Skeletal muscle tissue (tissue), 4 donors: ENCODE results near the gene CPSF3. TPM values are rescaled to one million over a fixed set of nuclear protein-coding genes. Genes with fewer than 3 reads are reported as not detected.
"Not testable (repeated sequence)": the region's sequence is repeated elsewhere in the genome, so short reads cannot be mapped to it uniquely, and the experiment has no call there.

ENCODE experiments used
- H3K27ac ChIP-seq: one replicate; pipeline ENCODE4 v1.7.0; 2013; ENCODE audit warnings: mild to moderate bottlenecking, low read depth, low read length, inconsistent platforms
- H3K27me3 ChIP-seq, 3 donors: one replicate each; pipeline ENCODE4 v1.7.0; 2013; ENCODE audit warnings: low read length in 3 of 3; ENCODE audit not compliant: control insufficient read depth in 3 of 3, insufficient read depth in 3 of 3
- H3K36me3 ChIP-seq, 3 donors: one replicate each; pipeline ENCODE4 v1.7.0; 2013; ENCODE audit warnings: low read length in 3 of 3; ENCODE audit not compliant: control insufficient read depth in 3 of 3, insufficient read depth in 3 of 3
- H3K4me1 ChIP-seq, 3 donors: one replicate each; pipeline ENCODE4 v1.7.0; 2013; ENCODE audit warnings: low read length in 3 of 3, mild to moderate bottlenecking in 3 of 3; ENCODE audit not compliant: control insufficient read depth in 3 of 3, insufficient read depth in 3 of 3
- H3K4me3 ChIP-seq, 3 donors: one replicate each; pipeline ENCODE4 v1.7.0; 2013; ENCODE audit warnings: low read length in 3 of 3
- H3K9ac ChIP-seq, 3 donors: one replicate each; pipeline ENCODE4 v1.7.0; 2013; ENCODE audit warnings: low read length in 3 of 3, mild to moderate bottlenecking in 3 of 3, moderate library complexity in 2 of 3, low read depth in 1 of 3
- H3K9me3 ChIP-seq, 3 donors: one replicate each; pipeline ENCODE4 v1.7.0; 2013; ENCODE audit warnings: low read length in 3 of 3; ENCODE audit not compliant: control insufficient read depth in 3 of 3
- total RNA-seq: library from RNA; depleted of rRNA; stranded (reverse); fragments of >200 nt; gene quantifications from one replicate; pipeline ENCODE4 v1.2.3, GENCODE V29; 2014
- donor health status: Osteomylitis.

CPSF3 gene
- total RNA-seq, 1 donor from 2014 or later: 27.7 TPM

DNA sequence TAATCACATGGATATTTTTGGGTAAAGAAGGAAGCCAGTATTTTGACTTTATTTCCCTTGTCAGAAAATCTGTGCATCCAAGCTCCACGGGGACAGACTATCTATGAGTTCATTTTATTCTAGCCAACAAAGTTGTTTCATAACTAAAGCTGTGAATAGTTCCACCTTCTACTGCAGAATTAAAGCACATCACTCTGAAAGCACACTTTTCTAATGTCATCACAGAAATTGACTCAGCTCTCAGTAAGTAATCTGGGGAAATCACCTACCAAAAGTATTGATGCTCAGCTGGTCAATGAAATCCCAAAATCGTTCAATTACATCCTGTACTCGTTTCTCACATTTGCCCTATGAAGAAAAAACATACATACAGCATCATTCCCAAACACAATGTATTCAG is 70.0 kb downstream of the CPSF3 start:
- Histone ChIP-seq H3K9me3 (no peaks in the 10 kb centered on the region), H3K4me1 (no peaks in the 10 kb centered on the region), H3K4me3 (no peak overlapping the region), H3K9ac (no peak overlapping the region), H3K36me3 (peaks cover 58 to 76% (median 73%) of the 10 kb centered on the region in 3 donors), H3K27ac (no peak overlapping the region), H3K27me3 (no peaks in the 10 kb centered on the region)

DNA sequence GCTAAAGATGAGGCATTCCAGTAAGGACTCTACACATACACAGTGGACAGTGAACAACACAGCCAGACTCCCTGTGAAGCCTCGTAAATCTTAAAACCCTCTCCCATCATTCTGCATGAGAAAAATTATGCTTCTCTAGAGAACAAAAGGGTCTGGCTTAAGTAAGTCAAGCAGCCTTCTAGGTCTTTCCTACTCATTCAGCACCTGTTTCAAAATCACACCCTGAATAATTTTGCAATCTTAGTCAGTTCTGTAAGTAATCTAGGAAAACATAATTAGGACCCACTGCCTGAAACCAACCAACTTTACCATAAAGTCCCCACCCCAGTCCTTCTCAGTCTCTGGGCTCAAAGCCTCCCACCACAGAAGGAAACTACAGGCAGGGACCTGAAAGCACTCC is 70.6 kb downstream of the CPSF3 start:
- no peak overlapping the region for H3K4me3 ChIP-seq
- H3K4me1 ChIP-seq: no peaks in the 10 kb centered on the region
- H3K36me3 ChIP-seq: peaks cover 58 to 73% (median 71%) of the 10 kb centered on the region in 3 donors
- H3K27ac ChIP-seq: no peak overlapping the region
- H3K9ac ChIP-seq: no peak overlapping the region
- no peaks in the 10 kb centered on the region for H3K9me3 ChIP-seq
- no peaks in the 10 kb centered on the region for H3K27me3 ChIP-seq

DNA sequence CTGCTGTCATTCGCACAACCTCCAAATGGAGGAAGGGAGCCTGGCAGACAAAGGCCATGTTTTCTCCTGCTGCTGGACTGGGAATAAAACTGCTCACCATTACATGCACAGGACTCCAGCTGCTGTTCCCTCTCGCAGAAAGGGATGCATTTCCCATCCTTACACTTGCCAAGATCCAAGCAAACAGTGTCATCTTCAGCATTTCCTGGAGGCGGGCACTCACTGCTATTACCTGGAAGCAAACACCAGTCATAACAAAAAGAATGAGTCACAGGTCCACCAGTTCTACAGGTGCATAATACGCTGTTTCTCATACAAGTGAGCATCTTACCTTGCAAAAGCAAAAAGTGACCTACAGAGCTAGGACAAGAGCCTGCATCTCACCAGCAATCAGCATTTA is 73.6 kb downstream of the CPSF3 start:
- H3K27me3 ChIP-seq: no peaks in the 10 kb centered on the region
- H3K27ac ChIP-seq: no peak overlapping the region
- H3K4me3 ChIP-seq: no peak overlapping the region
- H3K9me3 ChIP-seq: no peaks in the 10 kb centered on the region
- no peaks in the 10 kb centered on the region for H3K4me1 ChIP-seq
- no peak overlapping the region for H3K9ac ChIP-seq
- peaks cover 42 to 54% (median 53%) of the 10 kb centered on the region in 3 donors for H3K36me3 ChIP-seq

DNA sequence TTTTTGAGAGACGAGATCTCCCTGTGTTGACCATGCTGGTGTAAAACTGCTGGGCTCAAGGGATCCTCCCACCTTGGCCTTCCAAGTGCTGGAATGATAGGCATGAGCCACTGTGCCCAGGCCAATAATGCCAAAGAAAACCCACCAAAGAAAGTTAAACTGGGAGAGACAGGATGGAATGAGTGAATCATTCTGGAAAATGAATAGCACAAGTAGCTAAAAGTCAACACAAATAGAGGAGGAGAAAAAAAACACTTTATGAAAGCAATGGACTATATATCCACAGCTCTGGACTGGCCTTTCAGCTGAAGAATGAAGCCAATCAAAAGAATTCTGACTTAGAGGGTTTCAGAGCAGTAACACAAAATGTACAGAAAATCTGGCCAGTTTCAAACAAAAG is 74.8 kb downstream of the CPSF3 start:
- Histone ChIP-seq H3K4me3 (no peak overlapping the region), H3K27me3 (no peaks in the 10 kb centered on the region), H3K36me3 (peaks cover 38 to 49% (median 49%) of the 10 kb centered on the region in 3 donors), H3K4me1 (no peaks in the 10 kb centered on the region), H3K27ac (no peak overlapping the region), H3K9ac (no peak overlapping the region), H3K9me3 (no peaks in the 10 kb centered on the region)

DNA sequence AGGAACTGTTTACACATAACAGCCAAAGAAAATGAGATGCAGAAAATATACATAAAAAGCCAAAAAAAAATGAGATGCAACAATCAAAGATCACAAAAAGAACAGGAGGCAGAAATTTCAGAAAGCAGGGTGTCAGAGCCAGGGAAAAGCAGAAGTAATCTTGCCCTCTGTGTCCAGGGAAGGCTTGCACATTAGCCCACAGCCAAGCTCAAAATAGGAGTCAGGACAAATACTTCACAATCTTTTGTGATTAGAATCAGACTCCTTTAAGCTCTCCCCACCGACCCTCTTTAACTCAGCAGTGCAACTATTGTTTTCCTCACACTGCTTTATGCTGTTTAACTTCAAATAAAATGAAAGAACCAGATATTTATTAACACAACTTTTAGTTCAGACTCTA is 85.5 kb downstream of the CPSF3 start:
- Histone ChIP-seq H3K4me3 (no peak overlapping the region), H3K9ac (peak overlapping the region in 1 of 3 donors; percentile 9), H3K27me3 (no peaks in the 10 kb centered on the region), H3K36me3 (peaks cover 3 to 29% (median 16%) of the 10 kb centered on the region in 3 donors), H3K9me3 (no peaks in the 10 kb centered on the region), H3K4me1 (no peaks in the 10 kb centered on the region), H3K27ac (no peak overlapping the region)

DNA sequence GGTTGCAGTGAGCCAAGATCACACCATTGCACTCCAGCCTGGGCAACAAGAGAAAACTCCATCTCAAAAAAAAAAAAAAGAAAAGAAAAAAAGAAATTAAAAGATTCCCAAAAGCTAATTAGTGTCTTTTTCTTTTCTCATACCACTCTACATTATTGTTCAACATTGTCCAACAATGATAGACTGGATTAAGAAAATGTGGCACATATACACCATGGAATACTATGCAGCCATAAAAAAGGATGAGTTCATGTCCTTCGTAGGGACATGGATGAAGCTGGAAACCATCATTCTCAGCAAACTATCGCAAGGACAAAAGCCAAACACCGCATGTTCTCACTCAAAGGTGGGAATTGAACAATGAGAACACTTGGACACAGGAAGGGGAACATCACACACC is 90.5 kb downstream of the CPSF3 start:
- not testable (repeated sequence) for H3K27ac ChIP-seq, H3K9ac ChIP-seq, H3K27me3 ChIP-seq, H3K4me1 ChIP-seq, H3K9me3 ChIP-seq, H3K4me3 ChIP-seq
- H3K36me3 ChIP-seq: peaks cover 6 to 26% (median 21%) of the 10 kb centered on the region in 3 donors

DNA sequence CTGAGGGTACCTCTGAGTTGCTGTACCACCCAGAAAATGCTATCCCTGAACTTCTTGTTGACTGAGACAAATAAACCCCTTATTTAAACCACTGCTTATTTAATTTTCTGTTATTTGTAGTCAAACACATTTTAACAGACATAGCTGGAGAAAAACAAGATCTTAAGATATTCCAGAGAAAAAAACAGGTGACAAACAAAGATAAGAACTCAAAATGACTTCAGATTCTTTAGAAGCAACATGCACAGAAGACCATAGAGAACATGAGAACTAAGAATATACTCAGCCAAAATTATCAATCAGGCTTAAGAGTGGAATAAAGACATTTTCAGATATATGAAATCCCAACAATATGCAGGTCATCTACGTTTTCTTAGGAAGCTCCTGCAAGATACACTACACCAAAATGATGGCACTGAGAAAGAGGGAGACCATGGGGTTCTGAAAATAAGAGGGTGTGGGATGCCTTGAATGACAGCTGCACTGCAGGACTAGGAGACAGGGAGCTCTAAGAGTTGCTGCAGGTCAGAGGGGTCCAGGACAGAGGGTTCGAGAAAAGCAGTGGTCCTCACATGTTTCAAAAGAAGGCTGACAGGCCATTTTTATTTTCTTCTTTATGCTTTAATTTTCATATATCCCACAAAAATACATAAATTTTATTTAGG is 93.8 kb downstream of the CPSF3 start:
- H3K9ac ChIP-seq: no peak overlapping the region
- H3K36me3 ChIP-seq: peaks cover 10 to 41% (median 41%) of the 10 kb centered on the region in 3 donors
- no peak overlapping the region for H3K27ac ChIP-seq
- H3K27me3 ChIP-seq: no peaks in the 10 kb centered on the region
- H3K4me1 ChIP-seq: no peaks in the 10 kb centered on the region
- H3K9me3 ChIP-seq: no peaks in the 10 kb centered on the region
- no peak overlapping the region for H3K4me3 ChIP-seq

DNA sequence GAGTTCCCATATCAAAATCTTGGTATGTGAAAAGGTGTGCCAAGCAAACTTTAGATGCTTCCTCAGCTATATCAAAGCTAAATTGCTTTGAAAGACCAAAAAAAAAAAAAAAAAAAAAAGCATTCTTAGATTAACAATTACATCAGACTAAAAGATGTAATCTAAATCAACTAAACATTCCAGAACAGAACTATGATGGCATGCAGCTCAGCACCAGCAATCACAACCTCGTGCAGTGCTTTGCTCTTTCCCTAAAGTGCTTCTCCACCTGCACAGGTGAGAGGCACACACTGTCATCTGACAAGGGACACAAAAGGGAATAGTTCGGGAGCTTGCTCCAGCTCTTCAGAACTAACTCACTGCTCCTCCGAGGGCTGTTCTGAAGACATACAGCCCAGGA is 94.7 kb downstream of the CPSF3 start:
- Histone ChIP-seq H3K9ac (no peak overlapping the region), H3K9me3 (no peaks in the 10 kb centered on the region), H3K27me3 (no peaks in the 10 kb centered on the region), H3K27ac (no peak overlapping the region), H3K36me3 (peaks cover 10 to 41% (median 40%) of the 10 kb centered on the region in 3 donors), H3K4me1 (no peaks in the 10 kb centered on the region), H3K4me3 (no peak overlapping the region)

DNA sequence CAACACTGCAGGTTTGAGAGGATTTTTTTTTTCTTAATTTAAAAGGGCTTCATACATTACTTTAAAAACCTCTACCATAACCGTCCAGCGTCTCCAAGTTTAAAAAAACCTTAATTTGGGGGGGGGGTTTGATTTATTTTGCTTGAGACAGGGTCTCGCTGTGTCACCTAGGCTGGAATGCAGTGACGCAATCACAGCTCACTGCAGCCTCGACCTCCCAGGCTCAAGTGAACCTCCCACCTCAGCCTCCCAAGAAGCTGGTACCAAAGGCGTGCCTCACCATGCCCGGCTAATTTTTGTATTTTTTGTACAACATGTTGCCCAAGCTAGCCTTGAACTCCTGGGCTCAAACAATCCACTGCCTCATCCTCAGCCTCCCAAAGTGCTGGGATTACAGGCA is 95.3 kb downstream of the CPSF3 start:
- Histone ChIP-seq H3K9ac (no peak overlapping the region), H3K4me1 (no peaks in the 10 kb centered on the region), H3K9me3 (no peaks in the 10 kb centered on the region), H3K27ac (no peak overlapping the region), H3K27me3 (no peaks in the 10 kb centered on the region), H3K4me3 (no peak overlapping the region), H3K36me3 (peaks cover 7 to 42% (median 38%) of the 10 kb centered on the region in 3 donors)

DNA sequence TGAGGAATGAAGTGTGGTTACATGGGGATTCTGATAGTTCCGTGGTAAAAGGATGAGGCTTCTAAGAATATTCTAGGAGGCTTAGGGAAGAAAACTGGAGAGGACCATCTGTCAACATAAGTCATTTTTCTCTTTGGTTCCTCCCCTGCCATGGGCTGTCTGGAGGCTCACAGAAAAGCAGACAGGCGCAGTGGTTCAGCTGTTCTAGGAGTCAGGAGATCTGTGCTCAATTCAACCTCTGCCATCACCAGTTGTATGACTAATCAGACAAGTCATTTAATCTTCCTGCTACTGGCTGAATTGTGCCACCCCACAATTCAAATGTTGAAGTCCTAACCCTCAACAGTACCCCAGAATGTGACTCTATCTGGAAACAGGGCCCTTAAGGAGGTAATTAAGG is 95.8 kb downstream of the CPSF3 start:
- Histone ChIP-seq H3K4me1 (no peaks in the 10 kb centered on the region), H3K9me3 (no peaks in the 10 kb centered on the region), H3K27ac (no peak overlapping the region), H3K36me3 (peaks cover 7 to 42% (median 38%) of the 10 kb centered on the region in 3 donors), H3K27me3 (no peaks in the 10 kb centered on the region), H3K4me3 (no peak overlapping the region), H3K9ac (no peak overlapping the region)
